ENCODE measurements around the gene DLG1.

The DLG1 gene

DNA sequence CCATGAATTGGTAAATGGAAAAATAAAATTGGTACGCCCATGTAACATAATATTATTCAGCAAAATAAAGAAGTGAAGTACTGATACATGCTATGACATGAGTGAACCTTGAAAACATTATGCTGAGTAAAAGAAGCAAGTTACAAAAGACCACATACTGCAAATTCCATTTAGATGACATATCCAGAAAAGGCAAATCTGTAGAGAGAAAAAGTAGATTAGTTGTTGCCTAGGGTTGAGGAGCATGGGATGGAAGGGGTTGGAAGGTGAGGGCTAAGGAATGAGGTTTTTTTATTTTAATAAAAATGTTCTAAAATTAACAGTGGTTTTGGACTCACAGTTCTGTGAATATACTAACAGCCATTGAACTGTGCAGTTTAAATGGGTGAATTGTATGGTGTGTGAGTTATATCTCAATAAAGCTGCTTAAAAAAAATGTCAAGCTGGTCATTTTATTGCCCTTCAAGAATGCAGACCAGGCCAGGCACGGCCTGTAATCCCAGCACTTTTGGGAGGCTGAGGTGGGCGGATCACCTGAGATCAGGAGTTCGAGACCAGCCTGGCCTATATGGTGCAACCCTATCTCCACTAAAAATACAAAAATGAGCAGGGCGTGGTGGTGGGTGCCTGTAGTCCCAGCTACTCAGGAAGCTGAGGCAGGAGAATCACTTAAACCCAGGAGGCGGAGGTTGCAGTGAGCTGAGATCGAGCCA, 8.1 kb upstream of the DLG1 start:
- DNase-seq (ENCODE audit: low read depth), result peak; percentile 85
- no peak overlapping the region for H3K4me3 ChIP-seq (ENCODE audit: low read length)
- TF ChIP-seq, protein P1, sequence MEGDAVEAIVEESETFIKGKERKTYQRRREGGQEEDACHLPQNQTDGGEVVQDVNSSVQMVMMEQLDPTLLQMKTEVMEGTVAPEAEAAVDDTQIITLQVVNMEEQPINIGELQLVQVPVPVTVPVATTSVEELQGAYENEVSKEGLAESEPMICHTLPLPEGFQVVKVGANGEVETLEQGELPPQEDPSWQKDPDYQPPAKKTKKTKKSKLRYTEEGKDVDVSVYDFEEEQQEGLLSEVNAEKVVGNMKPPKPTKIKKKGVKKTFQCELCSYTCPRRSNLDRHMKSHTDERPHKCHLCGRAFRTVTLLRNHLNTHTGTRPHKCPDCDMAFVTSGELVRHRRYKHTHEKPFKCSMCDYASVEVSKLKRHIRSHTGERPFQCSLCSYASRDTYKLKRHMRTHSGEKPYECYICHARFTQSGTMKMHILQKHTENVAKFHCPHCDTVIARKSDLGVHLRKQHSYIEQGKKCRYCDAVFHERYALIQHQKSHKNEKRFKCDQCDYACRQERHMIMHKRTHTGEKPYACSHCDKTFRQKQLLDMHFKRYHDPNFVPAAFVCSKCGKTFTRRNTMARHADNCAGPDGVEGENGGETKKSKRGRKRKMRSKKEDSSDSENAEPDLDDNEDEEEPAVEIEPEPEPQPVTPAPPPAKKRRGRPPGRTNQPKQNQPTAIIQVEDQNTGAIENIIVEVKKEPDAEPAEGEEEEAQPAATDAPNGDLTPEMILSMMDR (IDR thresholded peaks at IDR 0.05; ENCODE audit: insufficient read depth, low read depth, low read length, missing control alignments), result no peak

DNA sequence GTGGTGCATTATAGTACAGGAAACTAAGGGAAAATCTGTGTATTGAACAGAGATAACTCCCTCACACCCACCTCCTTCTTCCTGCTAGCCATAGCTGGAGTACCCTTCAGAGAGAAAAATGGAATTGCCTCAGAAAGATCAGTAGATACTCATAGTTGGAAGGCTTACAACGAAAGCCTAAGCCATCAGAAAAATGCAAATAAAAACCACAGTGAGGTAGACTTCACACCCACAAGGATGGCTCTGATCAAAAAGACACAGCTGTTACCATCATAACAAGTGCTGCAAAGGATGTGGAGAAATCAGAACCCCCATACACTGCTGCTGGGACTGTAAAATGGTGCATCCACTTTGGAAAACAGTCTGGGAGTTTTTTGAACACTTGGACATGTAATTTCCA, 7.4 kb upstream of the DLG1 start:
- TF ChIP-seq, protein P1 (IDR thresholded peaks at IDR 0.05; ENCODE audit: insufficient read depth, low read depth, low read length, missing control alignments), result no peak
- DNase-seq (ENCODE audit: low read depth), result no peak
- no peak overlapping the region for H3K4me3 ChIP-seq (ENCODE audit: low read length)

DNA sequence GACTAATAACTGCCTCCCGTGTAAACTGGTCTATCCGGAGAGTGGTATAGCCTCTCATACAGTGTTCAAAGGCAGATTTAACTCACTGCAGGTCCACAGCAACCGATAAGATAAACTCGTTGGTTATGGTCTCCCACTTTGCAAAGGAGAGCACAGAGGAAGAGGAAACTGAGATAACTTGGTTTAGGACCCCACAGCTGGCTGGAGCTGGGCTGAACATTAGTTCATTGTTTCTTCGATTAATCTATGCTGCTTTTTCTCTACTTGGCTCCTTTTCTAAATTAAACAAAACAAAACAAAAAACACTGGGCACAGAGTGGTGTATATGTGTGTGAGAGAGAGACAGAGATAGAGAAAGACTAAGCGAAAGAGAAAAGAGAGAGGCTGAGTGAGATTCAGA, 5.0 kb upstream of the DLG1 start:
- no peak for DNase-seq (ENCODE audit: low read depth)
- H3K4me3 ChIP-seq (ENCODE audit: low read length), result no peak overlapping the region
- TF ChIP-seq, protein P1 (IDR thresholded peaks at IDR 0.05; ENCODE audit: insufficient read depth, low read depth, low read length, missing control alignments), result no peak

DNA sequence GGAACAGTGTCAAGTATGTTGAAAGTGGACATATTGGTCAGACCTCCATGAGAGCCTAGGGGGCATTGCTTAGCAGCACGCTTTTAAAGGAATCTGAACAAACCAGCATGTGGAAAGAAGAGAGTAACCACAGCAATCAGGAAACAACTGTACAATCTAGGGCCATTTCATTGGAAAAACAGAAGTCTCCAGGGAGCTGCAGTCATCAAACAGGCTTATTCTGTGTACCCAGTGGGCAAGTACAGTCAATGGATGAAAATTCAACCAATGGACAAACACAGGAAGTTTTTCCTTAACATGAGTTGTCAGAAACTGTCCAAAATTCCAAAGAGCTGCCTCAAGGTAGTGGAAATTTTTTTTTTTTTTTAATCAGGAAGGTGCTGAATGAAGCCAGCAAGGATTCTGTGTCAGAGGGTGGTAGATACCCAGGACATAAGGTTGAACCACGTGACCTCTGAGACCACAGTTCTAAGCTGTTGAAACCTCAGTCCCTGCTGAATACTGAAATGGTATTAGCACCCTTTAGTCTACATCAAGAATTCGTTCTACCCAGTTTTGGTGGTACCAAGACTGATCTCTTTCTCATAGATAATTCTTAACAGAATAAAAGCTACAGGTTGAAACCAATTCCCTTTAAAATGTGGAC, 4.4 kb upstream of the DLG1 start:
- TF ChIP-seq, protein P1 (IDR thresholded peaks at IDR 0.05; ENCODE audit: insufficient read depth, low read depth, low read length, missing control alignments), result no peak
- DNase-seq (ENCODE audit: low read depth), result peak; percentile 83
- H3K4me3 ChIP-seq (ENCODE audit: low read length), result no peak overlapping the region

DNA sequence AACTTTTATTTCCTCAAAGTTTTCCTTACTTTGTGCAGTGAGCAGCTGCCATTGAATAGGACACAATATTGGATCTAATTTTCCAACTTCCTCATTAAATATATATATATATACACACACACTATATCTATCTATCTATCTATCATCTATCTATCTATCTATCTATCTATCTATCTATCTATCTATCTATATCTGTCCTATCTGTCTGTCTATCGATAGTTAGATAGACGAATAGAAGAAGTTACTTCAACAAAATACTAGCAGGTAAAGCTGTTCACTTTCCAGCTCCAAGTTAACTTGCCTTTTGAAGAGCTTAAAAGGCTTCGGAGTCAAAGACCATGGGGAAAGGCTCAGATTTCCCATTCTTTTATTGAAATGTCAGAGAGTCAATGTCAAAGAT, 3.6 kb upstream of the DLG1 start:
- TF ChIP-seq, protein P1 (IDR thresholded peaks at IDR 0.05; ENCODE audit: insufficient read depth, low read depth, low read length, missing control alignments), result no peak
- no peak overlapping the region for H3K4me3 ChIP-seq (ENCODE audit: low read length)
- no peak for DNase-seq (ENCODE audit: low read depth)

DNA sequence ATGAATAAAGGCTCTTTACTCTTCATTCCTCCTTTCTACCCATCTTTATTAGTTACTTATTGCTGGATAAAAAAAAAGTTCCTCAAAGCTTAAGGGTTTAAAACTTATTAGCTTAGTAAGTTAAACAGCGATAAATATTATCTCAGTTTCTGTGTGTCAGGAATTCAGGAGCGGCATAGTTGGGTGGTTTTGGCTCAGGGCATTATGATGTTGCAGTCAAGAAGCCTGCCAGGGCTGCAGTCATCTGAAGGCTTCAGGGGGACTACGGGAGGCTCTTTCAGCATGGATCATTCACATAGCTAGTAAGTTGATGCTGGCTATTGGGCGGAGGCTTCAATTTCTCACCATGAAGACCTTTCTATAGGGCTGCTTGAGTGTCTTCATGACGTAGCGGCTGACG, 1.9 kb upstream of the DLG1 start:
- H3K4me3 ChIP-seq (ENCODE audit: low read length), result no peak overlapping the region
- DNase-seq (ENCODE audit: low read depth), result no peak
- TF ChIP-seq, protein P1 (IDR thresholded peaks at IDR 0.05; ENCODE audit: insufficient read depth, low read depth, low read length, missing control alignments), result no peak

All from epithelial cell of esophagus (primary cell).